G401 (cell line): ENCODE data around the gene C13orf42. TPM values are rescaled to one million over a fixed set of nuclear protein-coding genes. Genes with fewer than 3 reads are reported as not detected.

ENCODE experiments used
- DNase-seq: peaks from one replicate; pipeline ENCODE4 v3.0.0-alpha.2; 2015; ENCODE audit warnings: low spot score
- in situ Hi-C: cut with HindIII; loops from 2 replicates; pipeline ENCODE4 v1.10.0; 2016; ENCODE audit warnings: low sequenced_read_pairs, mixed read lengths
- total RNA-seq: library from RNA; depleted of rRNA; stranded (reverse); fragments of >200 nt; shearing (Covaris generic); gene quantifications from 2 replicates; pipeline ENCODE4 v1.2.3, GENCODE V29; 2014

C13orf42 gene
- total RNA-seq, 1 experiment from 2014 or later: not detected

DNA sequence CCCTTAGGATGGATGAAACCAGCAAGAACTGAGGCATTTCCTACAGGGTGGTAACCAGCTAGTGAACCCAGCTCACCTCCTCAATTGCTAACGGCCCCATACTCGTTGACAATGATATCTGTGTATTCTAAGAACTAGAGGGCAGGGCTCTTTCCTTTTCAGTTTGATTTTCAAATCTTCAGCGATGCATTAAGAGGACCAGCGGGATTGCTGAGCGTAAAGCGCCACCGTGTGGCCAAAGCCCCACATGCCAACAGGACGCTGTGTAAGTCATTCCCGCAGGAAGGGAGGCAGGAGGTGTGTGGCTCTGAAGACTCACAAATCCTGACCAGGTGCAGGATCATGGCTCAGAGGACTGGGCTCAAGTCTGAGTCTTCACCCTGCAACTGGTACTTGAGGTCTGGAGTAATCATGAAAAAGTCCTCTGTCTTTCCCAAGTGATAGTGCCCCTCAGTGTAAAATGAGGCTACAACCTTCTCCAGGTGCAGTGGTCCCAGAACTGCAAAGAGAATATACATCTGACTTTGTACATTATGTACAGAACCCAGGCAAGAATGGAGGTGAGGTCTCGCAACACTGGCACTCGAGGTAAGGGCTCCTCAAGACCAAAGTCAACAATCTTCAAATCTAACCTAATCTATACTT lies 40.9 kb downstream of the C13orf42 start:
- peak; percentile 93 for DNase-seq
- in situ Hi-C loops: no loop called here

DNA sequence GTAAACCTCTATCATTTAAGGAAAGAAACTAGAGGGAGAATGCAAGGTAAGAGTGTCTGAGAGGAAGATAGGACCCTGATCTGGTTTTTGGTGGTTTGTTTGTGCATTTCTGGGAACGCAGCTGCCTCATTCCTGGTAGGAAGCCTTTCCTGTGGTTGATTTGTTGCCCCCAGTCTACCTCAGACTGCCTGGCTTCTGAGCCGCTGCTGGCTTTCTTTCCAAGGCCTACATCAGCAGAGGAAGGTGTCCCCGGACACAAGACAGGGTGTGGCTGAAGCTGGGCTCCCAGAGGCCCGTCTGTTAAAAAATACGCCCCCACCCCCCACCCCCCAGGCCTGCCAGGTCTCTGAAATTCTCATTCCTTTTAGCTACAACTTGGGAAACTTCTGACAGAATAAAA lies 42.6 kb downstream of the C13orf42 start:
- in situ Hi-C loops: no loop called here
- no peak for DNase-seq

DNA sequence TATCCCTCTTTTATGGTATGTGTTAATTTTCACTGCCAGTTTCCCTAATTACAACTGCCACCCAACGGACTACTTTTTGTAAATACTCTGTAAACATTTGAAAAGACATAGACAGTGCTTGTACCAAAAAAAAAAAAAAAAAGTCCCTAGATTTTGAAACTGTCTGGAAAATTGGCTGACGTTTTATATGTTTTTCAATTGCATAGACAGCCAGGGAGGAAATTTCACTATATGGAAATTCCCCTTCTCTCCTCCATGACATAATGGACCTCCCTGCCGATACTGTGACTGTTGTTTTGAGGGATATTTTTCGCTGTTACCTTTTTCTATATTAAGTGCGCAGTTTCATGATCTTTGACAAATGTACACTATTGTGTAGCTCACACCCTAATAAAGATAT lies 43.4 kb downstream of the C13orf42 start:
- in situ Hi-C loops: no loop called here
- DNase-seq: no peak

DNA sequence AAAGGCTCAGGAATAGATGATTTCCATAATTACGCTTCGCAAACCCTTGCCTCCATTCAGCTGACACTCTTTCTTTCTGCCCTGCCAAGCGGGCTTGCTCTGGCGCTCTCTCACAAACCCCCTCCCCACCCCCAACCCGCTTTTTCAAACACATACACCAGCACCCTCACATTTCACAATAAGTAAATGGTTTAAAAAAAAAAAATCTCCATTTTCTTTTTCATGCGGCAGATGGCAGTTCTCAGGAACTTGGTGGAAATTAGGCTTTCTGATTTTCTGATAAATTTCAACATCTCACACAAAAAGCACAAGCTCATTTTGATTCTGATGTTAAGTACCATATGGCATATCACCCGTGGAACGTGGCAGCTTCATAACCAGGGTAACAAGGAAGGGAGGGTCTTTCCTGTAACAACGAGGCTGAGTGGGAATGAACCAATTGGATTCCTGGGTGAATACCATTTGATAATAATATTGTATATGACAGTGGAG lies 43.8 kb downstream of the C13orf42 start:
- in situ Hi-C loops: no loop called here
- DNase-seq: no peak

DNA sequence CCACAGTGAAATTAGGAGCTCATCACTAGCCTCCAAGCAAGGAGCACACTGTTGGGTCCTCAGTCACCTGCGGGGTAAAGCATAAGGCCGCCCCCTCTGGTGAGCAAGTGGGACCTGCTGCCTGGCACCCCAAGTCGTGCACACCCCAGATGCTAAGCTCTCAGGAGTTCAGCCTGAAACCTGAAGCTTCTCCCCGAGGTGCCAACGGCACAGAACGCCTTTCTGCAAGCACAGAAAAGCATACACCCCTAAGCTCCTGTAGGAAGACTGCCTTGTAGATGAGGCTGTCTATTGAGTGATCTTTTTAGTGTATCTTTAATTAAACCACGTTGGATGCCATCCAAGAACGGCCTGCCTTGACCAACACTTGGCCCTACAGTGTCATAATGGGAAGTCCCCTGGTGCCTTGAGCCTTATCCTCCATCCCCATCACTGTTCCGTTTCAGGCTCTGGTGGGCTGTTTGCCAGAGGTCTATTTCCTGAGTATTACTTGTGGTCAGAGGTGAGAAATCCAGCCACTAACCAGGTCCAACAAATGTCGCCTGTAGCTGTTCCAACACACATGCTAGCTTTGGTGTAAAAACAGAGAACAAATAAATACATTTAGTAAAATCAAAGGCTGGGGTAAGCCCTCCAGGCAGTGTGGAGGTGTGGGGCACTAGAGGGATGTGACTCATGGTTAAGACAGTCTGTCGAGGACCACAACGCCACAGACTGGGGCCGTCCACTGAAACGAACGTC lies 44.8 kb downstream of the C13orf42 start:
- in situ Hi-C loops: no loop called here
- peak; percentile 10 for DNase-seq

DNA sequence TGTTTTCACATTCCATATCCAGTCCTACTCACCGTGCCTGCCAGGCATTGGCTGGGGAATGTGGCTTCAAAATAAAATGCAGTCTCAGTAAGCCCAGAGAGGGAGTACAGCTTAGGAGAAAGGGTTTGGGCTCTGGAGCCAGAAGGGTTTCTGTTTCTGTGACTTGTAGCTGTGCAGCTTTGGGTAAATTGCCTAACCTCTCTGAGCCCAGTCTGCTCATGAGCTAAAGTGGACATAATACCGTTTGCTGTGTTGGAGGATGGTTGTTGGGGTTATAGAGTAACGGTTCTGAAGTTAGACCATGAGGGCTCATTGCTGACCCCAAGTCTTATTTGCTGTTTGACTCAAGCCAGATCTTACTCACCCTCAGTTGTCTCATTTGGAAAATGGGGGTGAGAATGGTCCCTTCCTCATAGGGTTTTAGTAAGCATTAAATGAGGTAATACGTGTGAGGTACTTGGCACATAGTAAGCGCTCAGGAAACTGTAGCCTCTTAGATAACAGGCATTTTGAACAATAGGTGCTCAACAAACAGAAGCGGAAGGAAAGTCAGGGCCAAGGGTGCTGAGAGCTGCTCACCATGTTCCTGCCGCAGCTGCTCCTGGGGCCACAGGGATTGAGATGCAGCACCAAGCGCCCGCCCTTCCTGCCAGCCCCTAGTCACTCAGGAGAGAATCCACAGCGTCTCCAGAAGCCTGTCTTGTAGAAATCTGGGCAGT lies 45.5 kb downstream of the C13orf42 start:
- DNase-seq: no peak
- in situ Hi-C loops: no loop called here

DNA sequence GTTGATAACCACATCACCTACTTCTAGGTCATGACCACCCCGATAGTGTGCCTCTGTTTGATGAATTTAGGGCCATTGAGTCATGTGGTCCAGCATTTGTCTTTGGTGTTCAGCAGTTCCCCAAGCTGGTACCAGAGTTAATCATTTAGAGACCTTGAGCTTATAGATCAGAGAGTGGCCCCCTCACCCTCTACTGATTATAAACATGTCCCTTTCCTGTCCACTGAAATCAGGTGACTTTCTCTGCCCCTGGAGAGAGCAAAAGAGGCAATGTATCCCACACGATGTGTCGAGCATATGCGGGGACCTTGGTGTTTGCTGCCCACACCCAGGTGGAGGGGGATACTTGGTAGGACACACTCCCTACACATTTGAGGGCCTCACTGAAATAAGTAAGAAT lies 46.3 kb downstream of the C13orf42 start:
- no peak for DNase-seq
- in situ Hi-C loops: no loop called here

DNA sequence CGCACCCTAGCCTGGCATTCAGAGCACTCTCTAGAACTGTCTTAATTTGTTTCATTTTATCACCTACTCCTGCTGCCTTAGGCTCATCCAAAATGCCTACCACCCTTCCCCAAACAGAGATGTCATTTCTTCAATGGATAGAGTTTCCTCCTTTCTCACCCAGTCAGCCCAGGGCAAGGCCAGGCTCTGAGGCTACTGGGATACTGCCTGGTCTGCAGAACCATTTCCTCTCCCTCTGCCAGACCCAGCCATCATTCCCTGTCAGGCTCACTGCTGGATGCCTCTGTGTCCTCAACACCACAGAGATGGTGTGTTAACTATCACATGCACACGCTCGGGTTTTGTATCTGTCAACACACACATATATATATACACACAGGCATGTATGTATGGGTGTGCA lies 47.2 kb downstream of the C13orf42 start:
- no peak for DNase-seq
- in situ Hi-C loops: no loop called here

DNA sequence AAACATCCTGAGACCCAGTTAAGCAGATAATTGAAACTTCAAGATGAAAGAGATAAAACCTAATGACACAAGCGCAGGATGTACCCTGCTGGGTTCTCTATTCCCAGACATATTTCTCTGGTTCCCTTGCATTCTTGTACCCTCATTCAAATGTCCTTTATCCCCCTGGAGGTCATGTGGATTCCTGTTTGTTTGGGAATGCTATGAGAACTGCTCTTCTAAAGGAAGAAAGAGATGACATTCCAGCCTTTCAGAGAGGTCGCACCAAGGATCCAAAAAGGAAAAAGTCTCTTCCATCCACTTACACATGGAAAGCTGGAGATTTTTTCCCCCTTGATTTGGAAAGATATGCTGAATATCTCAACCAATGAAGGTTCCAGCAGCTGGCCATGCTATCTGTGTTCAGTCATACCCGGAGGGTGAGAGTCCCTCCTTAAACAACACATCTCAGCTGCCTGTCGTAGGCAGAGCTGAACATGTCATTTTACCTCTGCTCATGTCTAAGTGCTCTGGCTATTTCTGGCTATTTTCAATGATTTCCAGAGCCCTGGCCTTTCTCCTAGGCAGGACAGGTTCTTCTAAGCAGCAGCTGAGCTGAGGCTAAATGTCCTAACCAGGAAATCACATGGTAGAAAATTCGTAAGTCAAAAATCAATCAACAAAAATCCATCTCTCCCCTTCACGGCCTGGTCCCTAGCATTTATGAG lies 52.5 kb downstream of the C13orf42 start:
- in situ Hi-C loops: no loop called here
- no peak for DNase-seq

DNA sequence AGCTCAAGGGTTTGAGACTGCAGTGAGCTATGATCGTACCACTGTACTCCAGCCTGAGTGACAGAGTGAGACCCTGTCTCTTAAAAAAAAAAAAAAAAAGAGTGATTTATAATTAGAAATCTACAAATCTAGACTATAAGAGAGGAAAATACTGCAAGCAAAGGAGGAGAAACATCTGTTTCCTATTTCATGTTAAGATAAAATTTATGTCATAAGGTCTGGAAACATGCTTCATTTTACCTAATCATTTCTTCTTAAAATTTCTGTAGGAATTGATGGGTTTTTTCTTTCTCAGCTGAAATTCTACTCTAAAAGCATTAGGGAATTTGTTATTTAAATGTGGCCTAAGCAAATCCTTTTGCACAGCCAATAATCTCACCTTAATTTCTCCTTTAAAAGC lies 53.2 kb downstream of the C13orf42 start:
- in situ Hi-C loops: no loop called here
- DNase-seq: no peak

DNA sequence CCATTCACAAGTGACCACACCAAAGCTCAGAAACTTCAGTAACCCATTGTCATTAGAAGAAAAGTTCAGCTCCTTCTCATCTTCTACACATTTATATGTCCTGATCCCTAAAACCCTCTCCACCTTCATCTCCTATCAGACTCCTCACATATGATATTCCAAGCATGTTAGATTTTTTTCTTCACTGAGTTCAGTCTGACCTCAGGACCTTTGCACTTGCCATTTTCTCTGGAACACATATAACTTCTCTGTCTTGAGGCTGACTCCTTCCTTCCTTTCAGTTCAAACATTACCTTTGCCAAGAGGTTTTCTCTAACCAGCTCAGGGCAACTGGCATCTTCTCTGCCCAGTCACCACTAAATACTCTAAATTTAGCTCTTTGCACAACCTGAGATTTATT lies 54.1 kb downstream of the C13orf42 start:
- in situ Hi-C loops: no loop called here

DNA sequence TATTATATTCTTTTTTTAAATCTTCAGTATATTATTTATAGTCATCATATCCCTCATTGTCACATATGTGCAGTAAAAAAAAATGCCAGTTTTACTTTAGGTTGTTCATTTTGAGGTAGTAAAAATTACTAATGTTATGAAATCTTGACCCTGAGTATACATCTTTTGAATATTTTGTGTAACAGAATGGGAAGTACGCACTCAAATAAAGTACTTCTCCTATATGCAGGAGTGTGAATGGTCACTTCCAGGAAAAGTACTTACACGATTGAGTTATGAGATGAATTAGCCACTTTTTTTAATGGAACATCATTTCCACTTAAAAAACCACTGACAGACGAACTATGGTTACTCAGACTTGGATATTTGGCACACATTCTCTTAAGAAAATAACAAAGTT lies 58.5 kb downstream of the C13orf42 start:
- no peak for DNase-seq
- in situ Hi-C loops: no loop called here

More for the DNA sequence above, 54.1 kb downstream of the C13orf42 start:
- DNase-seq: no peak

DNA sequence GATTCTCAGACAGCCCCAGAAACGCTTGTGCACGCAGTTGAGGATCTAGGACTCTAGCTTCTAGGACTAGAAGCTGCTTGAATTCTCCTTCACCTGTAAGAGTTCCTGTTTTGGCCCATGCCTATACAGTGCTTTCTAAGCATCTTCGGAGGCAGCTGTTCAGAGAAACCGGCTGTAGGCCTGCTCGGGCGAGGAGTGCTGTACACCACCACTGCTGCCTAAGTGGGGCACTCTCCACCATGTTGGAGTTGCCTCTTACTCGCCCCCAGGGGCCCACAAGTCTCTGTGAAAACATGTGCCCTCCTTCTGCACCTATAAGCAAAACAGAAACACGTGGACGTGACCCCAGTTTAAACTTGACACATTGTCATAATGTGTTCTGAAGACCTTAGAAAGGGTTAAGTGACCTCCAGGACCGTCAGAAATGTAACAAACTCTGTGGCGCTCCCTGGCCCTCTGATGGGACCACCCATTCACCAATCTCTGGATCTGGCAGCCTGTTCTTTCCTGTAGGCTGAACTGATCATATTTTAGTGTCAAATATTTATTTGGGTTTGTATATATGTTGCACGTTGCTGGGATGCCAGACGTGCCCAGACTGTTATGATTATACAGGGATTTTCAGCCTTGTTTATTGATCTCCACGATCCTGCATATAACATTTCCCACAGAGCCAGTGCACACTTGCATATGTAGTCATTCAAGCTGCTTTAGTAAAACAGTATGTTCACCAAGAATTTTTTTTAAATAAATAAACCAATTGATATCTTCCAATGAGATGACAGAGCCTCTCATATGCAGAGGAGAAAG lies 60.8 kb downstream of the C13orf42 start:
- in situ Hi-C loops: no loop called here
- DNase-seq: no peak

DNA sequence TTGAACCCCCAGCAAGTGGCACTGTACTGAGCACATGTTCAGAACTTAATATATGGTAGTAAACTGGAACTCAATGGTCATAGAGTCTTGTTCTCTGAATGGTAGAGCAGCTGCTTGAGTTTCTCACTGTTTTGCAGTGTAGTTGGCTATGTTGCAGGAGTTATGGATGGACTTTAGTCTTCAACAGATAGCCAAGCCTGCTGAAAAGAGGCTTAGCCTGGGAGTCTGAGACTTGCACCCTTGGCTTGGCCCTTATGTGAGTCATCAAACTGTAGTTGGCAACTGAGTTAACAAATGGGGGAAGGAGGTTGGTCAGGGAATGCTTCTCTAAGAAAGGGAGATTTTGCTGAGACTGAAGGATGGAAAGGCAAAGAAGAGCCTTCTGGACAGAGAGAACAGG lies 62.5 kb downstream of the C13orf42 start:
- in situ Hi-C loops: no loop called here
- DNase-seq: no peak

DNA sequence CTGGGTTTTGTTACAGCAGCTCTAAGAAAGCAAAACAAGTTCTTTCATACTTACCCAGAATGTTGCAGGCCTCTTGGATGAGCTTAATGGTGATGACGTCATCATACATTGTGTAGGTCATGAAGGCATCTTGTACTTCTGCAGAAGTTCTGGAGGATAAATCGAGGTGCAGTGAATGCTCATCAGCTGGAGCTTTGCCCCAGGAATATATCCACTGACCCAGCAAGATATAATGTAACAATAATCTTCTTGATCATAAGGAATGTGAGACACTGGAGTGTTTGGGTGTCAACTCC lies 63.0 kb downstream of the C13orf42 start:
- in situ Hi-C loops: no loop called here
- no peak for DNase-seq

DNA sequence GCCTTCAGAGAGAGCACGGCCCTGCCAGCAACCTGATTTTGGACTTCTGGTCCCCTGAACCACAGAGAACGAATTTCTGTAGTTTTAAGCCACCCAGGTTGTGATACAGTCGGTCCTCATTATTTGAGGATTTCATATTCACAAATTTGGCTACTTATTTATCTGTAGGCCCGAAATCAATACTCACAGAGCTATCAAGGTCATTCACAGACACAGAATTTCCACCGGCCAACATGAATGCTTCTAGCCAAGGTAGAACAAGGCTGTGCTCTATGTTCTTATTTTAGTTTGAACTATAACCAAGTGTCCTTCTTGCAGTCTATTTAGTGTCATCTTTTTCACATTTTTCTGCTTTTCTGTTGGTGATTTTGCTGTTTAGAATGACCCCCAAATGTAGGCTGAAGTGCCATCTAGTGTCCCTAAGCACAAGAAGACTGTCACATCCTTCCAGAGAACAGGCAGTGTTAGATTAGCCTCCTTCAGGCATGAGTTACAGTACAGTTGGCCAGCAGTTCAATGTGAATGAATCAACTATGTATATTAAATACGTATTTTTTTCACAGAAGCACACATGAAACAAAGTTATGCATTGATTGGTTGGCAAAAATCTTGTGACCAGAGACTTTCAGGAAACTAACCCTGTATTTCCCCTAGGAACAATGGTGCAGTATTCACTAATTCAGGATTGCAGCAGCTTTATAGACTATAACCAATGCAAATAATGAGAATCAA lies 63.5 kb downstream of the C13orf42 start:
- in situ Hi-C loops: no loop called here
- peak; percentile 85 for DNase-seq

DNA sequence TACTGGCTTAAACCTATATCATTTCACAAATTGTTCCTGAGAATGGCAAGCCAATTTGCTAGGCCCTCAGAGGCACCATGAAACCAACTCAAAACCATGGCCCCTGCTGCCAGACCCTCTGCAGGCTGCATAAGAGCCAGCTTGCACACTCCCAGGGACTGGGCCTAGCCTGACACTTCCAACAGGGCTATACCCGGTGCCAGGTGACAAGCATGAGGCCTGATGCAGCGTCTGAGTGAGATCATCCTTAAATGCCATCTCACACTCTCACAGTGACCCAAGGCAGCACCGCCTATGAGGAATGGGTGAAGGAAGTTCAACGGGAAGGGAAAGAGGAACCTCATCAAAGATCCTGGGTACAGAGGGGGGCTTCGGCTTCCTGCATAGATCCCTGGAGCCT lies 65.6 kb downstream of the C13orf42 start:
- in situ Hi-C loops: no loop called here
- peak; percentile 48 for DNase-seq

DNA sequence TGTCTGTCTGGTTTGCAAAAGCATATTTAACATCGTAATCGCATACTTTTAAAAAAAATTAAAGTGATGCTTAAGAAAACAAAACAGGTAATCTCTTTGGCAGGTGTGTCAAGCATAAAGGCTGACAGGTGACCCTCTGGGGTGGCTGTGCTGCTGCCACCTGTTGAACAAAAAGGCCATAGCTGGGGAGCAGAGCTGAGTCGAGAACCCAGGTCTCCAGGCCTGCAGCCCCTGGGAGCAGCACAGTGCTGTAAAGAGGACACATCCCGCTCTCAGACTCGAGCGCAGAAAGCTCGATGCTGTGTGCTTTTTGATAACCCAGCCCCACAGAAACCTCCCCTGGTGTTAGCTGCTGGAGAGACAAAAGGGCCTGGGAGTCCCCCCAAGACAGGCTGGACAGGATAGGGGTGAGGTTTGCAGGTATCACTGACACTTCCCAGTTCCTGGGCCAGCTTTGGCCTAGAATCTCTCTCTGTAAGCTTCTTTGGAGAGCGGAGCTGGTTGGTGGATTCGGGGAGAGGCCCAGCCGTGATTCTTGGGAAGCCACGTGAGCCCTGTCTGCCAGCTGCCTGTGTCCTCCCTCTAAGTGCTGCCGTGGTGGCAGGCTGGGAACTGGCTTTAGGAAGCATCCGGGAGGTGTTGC lies 66.9 kb downstream of the C13orf42 start:
- DNase-seq: no peak
- in situ Hi-C loops: no loop called here
